HG03442 (cell line): ENCODE data around the gene GPR156.

ENCODE experiments used
- ATAC-seq: cut with Tn5 transposase; IDR thresholded peaks from one replicate; pipeline ENCODE4 v1.9.1; 2021; ENCODE audit warnings: mild to moderate bottlenecking, moderate library complexity; ENCODE audit not compliant: unreplicated experiment

The GPR156 gene

GRCh38 chr3:120198305-120198878 is 86.6 kb downstream of the GPR156 start:
- peak; percentile 53 for ATAC-seq

- no peak for ATAC-seq
These were observed 88.2 kb downstream of the GPR156 start for GRCh38 chr3:120196812-120197211.

GRCh38 chr3:120196333-120196732 is 88.7 kb downstream of the GPR156 start:
- ATAC-seq = no peak

GRCh38 chr3:120193554-120193953 is 91.5 kb downstream of the GPR156 start:
- no peak for ATAC-seq

GRCh38 chr3:120192579-120192978 is 92.4 kb downstream of the GPR156 start:
- ATAC-seq = no peak

- no peak for ATAC-seq
These were observed 92.9 kb downstream of the GPR156 start for GRCh38 chr3:120192159-120192558.

GRCh38 chr3:120182613-120183511 is 102.2 kb downstream of the GPR156 start:
- ATAC-seq = no peak

GRCh38 chr3:120181632-120182031 is 103.4 kb downstream of the GPR156 start:
- no peak for ATAC-seq

GRCh38 chr3:120180731-120181412 is 104.2 kb downstream of the GPR156 start:
- no peak for ATAC-seq

GRCh38 chr3:120177707-120178306 is 107.2 kb downstream of the GPR156 start:
- no peak for ATAC-seq

- no peak for ATAC-seq
These were observed 107.9 kb downstream of the GPR156 start for GRCh38 chr3:120177151-120177550.

GRCh38 chr3:120174811-120175539 is 110.0 kb downstream of the GPR156 start:
- no peak for ATAC-seq

- ATAC-seq = no peak
These were observed 111.9 kb downstream of the GPR156 start for GRCh38 chr3:120173056-120173675.

GRCh38 chr3:120172070-120172469 is 113.0 kb downstream of the GPR156 start:
- ATAC-seq = no peak

- no peak for ATAC-seq
These were observed 113.7 kb downstream of the GPR156 start for GRCh38 chr3:120171134-120171873.

- ATAC-seq = peak; percentile 50
These were observed 114.8 kb downstream of the GPR156 start for GRCh38 chr3:120170223-120170622.

- no peak for ATAC-seq
These were observed 115.6 kb downstream of the GPR156 start for GRCh38 chr3:120169407-120169806.

GRCh38 chr3:120168611-120169010 is 116.4 kb downstream of the GPR156 start:
- ATAC-seq = no peak

- no peak for ATAC-seq
These were observed 117.0 kb downstream of the GPR156 start for GRCh38 chr3:120168038-120168437.

- no peak for ATAC-seq
These were observed 117.5 kb downstream of the GPR156 start for GRCh38 chr3:120167488-120167887.
